RWPE2 (cell line): Measurements from ENCODE around the gene RPL5.

Experiments
- ATAC-seq: fragments of 200-7000 bp; cut with Tn5 transposase; 3 replicates; pipeline ENCODE4 v1.9.1; 2021; ENCODE audit warnings: low read depth
- DNase-seq: peaks from one replicate; pipeline ENCODE4 v3.0.0-alpha.2; 2020; ENCODE audit warnings: low spot score
- H3K27ac ChIP-seq: fragments of 450-650 bp; 2 replicates; pipeline ENCODE4 v1.5.1; 2017; ENCODE audit warnings: mild to moderate bottlenecking; ENCODE audit not compliant: poor library complexity, severe bottlenecking
- H3K27me3 ChIP-seq: fragments of 250-450 bp; sonication (Bioruptor Pico); 2 replicates; pipeline ENCODE4 v1.5.1; 2021; ENCODE audit warnings: mild to moderate bottlenecking, moderate library complexity; ENCODE audit not compliant: insufficient read depth, poor library complexity, severe bottlenecking
- H3K36me3 ChIP-seq: fragments of 250-450 bp; sonication (Bioruptor Pico); 2 replicates; pipeline ENCODE4 v1.5.1; 2020; ENCODE audit warnings: low read depth, mild to moderate bottlenecking, moderate library complexity
- H3K4me1 ChIP-seq: fragments of 250-450 bp; sonication (Bioruptor Pico); 2 replicates; pipeline ENCODE4 v1.5.1; 2021; ENCODE audit warnings: mild to moderate bottlenecking, moderate library complexity; ENCODE audit not compliant: insufficient read depth, poor library complexity, severe bottlenecking
- H3K4me3 ChIP-seq: fragments of 250-450 bp; sonication (Bioruptor Pico); 2 replicates; pipeline ENCODE4 v1.5.1; 2021; ENCODE audit warnings: mild to moderate bottlenecking, moderate library complexity; ENCODE audit not compliant: severe bottlenecking
- H3K9me3 ChIP-seq: fragments of 250-450 bp; sonication (Bioruptor Pico); 2 replicates; pipeline ENCODE4 v1.5.1; 2021; ENCODE audit warnings: mild to moderate bottlenecking, moderate library complexity; ENCODE audit not compliant: severe bottlenecking
- TF ChIP-seq, protein P1 (sequence below): fragments of 450-650 bp; IDR thresholded peaks from one replicate; pipeline ENCODE4 v1.5.1; 2017; ENCODE audit warnings: mild to moderate bottlenecking, moderate library complexity; ENCODE audit not compliant: poor library complexity, severe bottlenecking

The RPL5 gene

GRCh38 chr1:92795166-92795565, 36.7 kb upstream of the RPL5 start:
- no peaks in the 10 kb centered on the region for H3K27me3 ChIP-seq
- H3K9me3 ChIP-seq = no peaks in the 10 kb centered on the region
- H3K4me3 ChIP-seq = no peak overlapping the region
- no peaks in the 10 kb centered on the region for H3K36me3 ChIP-seq
- DNase-seq = no peak
- H3K27ac ChIP-seq = no peak overlapping the region
- ATAC-seq = no peak
- no peaks in the 10 kb centered on the region for H3K4me1 ChIP-seq
- TF ChIP-seq, protein P1, sequence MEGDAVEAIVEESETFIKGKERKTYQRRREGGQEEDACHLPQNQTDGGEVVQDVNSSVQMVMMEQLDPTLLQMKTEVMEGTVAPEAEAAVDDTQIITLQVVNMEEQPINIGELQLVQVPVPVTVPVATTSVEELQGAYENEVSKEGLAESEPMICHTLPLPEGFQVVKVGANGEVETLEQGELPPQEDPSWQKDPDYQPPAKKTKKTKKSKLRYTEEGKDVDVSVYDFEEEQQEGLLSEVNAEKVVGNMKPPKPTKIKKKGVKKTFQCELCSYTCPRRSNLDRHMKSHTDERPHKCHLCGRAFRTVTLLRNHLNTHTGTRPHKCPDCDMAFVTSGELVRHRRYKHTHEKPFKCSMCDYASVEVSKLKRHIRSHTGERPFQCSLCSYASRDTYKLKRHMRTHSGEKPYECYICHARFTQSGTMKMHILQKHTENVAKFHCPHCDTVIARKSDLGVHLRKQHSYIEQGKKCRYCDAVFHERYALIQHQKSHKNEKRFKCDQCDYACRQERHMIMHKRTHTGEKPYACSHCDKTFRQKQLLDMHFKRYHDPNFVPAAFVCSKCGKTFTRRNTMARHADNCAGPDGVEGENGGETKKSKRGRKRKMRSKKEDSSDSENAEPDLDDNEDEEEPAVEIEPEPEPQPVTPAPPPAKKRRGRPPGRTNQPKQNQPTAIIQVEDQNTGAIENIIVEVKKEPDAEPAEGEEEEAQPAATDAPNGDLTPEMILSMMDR = no peak

GRCh38 chr1:92797297-92797696, 34.5 kb upstream of the RPL5 start:
- H3K9me3 ChIP-seq = no peaks in the 10 kb centered on the region
- TF ChIP-seq, protein P1 = no peak
- no peaks in the 10 kb centered on the region for H3K36me3 ChIP-seq
- no peak overlapping the region for H3K27ac ChIP-seq
- H3K4me3 ChIP-seq = no peak overlapping the region
- ATAC-seq (no peak), DNase-seq (no peak)
- H3K27me3 ChIP-seq = no peaks in the 10 kb centered on the region
- H3K4me1 ChIP-seq = no peaks in the 10 kb centered on the region

GRCh38 chr1:92797961-92798360, 33.9 kb upstream of the RPL5 start:
- Histone ChIP-seq H3K4me3 (no peak overlapping the region), H3K27ac (no peak overlapping the region), H3K36me3 (no peaks in the 10 kb centered on the region), H3K4me1 (no peaks in the 10 kb centered on the region), H3K27me3 (no peaks in the 10 kb centered on the region), H3K9me3 (no peaks in the 10 kb centered on the region)
- ATAC-seq (no peak), DNase-seq (no peak)
- TF ChIP-seq, protein P1 = no peak

DNA sequence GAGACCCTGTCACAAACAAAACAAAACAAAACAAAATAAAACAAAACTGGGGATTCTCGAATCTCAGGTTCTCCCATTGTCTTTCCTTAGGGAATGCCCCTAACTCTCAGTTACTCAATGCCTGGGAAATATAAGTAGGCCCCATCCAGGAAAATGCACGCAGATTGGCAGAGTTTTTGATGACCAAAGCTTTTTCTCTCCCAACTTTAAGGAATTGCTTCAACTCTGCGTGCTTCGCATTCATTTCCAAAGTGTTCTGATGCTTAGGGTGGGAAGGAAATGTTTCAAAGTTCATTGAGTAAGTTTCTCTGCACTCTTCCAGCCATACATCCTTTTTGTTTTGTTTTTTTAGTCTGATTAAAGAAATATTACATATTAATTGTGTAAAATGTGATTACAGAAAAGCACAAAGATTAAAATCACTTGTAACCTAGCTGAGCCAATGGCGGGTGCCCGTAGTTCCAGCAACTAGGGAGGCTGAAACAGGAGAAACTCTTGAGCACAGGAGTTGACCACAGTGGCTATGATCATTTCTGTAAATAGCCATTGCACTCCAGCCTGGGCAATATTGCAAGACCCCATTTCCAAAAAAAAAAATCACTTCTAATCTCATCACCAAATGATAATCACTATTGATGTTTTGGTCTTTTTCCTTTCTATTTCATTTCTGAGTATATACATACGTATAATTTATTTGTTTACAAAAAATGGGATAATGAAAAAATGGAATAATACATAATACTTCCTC, 28.5 kb upstream of the RPL5 start:
- no peaks in the 10 kb centered on the region for H3K36me3 ChIP-seq
- DNase-seq = no peak
- no peaks in the 10 kb centered on the region for H3K9me3 ChIP-seq
- ATAC-seq = no peak
- H3K27me3 ChIP-seq = no peaks in the 10 kb centered on the region
- no peak overlapping the region for H3K4me3 ChIP-seq
- peak overlapping the region; percentile 87 for H3K27ac ChIP-seq
- H3K4me1 ChIP-seq = peaks cover 12% of the 10 kb centered on the region
- TF ChIP-seq, protein P1 = no peak

DNA sequence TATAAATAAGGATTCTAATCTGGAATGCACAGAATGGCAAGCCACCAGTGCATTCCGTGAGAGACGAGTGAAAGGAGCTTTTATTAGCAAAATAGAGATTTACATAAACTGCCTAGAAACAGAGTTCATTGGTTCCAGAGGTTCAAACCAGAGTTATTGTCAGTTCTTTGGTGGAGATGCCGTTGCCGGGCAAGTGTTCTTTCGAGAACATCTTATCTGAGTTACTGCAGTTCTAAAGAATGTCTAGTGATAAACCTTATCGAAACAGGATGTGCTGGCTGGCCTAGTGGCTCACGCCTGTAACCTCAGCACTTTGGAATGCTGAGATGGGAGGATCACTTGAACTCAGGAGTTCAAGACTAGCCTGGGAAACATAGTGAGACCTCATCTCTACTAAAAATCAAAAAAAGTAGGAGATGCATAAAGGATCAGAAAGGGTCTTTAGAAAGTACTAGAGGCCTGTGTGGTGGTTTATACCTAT, 27.1 kb upstream of the RPL5 start:
- H3K4me1 ChIP-seq = peaks cover 21% of the 10 kb centered on the region
- H3K27me3 ChIP-seq = no peaks in the 10 kb centered on the region
- no peak overlapping the region for H3K4me3 ChIP-seq
- DNase-seq (peak; percentile 82), ATAC-seq (peak; percentile 91)
- no peaks in the 10 kb centered on the region for H3K9me3 ChIP-seq
- H3K36me3 ChIP-seq = no peaks in the 10 kb centered on the region
- peak overlapping the region; percentile 87 for H3K27ac ChIP-seq
- TF ChIP-seq, protein P1 = no peak
